Measurements from ENCODE around the gene RPS15. TPM values are rescaled to one million over a fixed set of nuclear protein-coding genes. Genes with fewer than 3 reads are reported as not detected.

The RPS15 gene
- total and polyA plus RNA-seq, 9 of the 15 experiments (the other 6 are each of a cell fraction or from before 2014, with no cell fraction given), result 605 to 2,791 (median 957) TPM

DNA sequence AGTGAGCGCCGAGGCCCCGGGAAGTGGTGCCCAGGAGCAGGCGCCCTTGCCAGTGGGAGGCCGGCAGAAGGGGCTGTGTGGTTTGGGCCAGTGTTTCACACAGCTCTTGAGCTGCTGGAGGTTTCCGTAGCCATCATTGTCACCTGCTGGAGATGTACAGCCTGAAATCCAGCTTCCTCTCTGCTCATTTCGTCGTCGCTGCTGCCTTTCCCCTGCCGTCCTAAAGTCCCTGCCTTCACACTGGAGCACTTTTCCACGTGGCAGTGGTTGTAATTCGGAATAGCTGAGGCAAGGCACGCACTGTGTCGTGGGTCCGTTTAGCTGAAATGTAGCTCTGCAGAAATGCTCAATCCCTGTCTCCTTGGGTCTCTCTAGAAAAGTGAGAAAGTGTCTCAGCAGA, 17.6 kb upstream of the RPS15 start (continued):
- TF ChIP-seq, protein P1, sequence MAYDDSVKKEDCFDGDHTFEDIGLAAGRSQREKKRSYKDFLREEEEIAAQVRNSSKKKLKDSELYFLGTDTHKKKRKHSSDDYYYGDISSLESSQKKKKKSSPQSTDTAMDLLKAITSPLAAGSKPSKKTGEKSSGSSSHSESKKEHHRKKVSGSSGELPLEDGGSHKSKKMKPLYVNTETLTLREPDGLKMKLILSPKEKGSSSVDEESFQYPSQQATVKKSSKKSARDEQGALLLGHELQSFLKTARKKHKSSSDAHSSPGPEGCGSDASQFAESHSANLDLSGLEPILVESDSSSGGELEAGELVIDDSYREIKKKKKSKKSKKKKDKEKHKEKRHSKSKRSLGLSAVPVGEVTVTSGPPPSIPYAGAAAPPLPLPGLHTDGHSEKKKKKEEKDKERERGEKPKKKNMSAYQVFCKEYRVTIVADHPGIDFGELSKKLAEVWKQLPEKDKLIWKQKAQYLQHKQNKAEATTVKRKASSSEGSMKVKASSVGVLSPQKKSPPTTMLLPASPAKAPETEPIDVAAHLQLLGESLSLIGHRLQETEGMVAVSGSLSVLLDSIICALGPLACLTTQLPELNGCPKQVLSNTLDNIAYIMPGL (CRISPR knock-in tag; IDR thresholded peaks at IDR 0.05), result no peak
- TF ChIP-seq HEY1 (CRISPR knock-in tag; IDR thresholded peaks at IDR 0.05; ENCODE audit: borderline replicate concordance) (no peak), NFIC (IDR thresholded peaks at IDR 0.05) (no peak), NR2C2 (CRISPR knock-in tag; IDR thresholded peaks at IDR 0.05) (no peak), NR2C2 (tag; IDR thresholded peaks at IDR 0.05) (no peak), POLR2A (conservative IDR thresholded peaks at IDR 0.05) (0 out of 2 replicates have a peak, but pooled peaks have one; percentile 43), RBM22 (IDR thresholded peaks at IDR 0.05; ENCODE audit: low read depth, low read length, poor library complexity, severe bottlenecking) (peak; percentile 19), RFX5 (IDR thresholded peaks at IDR 0.05; ENCODE audit: low read depth, low read length) (no peak), CREB3L1 (IDR thresholded peaks at IDR 0.05; ENCODE audit: borderline replicate concordance, low read depth) (no peak), POLR2G (IDR thresholded peaks at IDR 0.05; ENCODE audit: low read depth, low read length) (0 out of 2 replicates have a peak, but pooled peaks have one; percentile 49), U2AF2 (optimal IDR thresholded peaks at IDR 0.05; ENCODE audit: low read depth, low read length) (no peak), POLR2AphosphoS5 (IDR thresholded peaks at IDR 0.05; ENCODE audit: control insufficient read depth, insufficient read depth, low read depth, low read length) (no peak), CBFA2T2 (conservative IDR thresholded peaks at IDR 0.05) (no peak), MXD1 (CRISPR knock-in tag; IDR thresholded peaks at IDR 0.05; ENCODE audit: borderline replicate concordance, poor library complexity, severe bottlenecking) (no peak)
- TF ChIP-seq, protein P2, sequence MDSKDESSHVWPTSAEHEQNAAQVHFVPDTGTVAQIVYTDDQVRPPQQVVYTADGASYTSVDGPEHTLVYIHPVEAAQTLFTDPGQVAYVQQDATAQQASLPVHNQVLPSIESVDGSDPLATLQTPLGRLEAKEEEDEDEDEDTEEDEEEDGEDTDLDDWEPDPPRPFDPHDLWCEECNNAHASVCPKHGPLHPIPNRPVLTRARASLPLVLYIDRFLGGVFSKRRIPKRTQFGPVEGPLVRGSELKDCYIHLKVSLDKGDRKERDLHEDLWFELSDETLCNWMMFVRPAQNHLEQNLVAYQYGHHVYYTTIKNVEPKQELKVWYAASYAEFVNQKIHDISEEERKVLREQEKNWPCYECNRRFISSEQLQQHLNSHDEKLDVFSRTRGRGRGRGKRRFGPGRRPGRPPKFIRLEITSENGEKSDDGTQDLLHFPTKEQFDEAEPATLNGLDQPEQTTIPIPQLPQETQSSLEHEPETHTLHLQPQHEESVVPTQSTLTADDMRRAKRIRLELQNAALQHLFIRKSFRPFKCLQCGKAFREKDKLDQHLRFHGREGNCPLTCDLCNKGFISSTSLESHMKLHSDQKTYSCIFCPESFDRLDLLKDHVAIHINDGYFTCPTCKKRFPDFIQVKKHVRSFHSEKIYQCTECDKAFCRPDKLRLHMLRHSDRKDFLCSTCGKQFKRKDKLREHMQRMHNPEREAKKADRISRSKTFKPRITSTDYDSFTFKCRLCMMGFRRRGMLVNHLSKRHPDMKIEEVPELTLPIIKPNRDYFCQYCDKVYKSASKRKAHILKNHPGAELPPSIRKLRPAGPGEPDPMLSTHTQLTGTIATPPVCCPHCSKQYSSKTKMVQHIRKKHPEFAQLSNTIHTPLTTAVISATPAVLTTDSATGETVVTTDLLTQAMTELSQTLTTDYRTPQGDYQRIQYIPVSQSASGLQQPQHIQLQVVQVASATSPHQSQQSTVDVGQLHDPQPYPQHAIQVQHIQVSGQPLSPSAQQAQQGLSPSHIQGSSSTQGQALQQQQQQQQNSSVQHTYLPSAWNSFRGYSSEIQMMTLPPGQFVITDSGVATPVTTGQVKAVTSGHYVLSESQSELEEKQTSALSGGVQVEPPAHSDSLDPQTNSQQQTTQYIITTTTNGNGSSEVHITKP (IDR thresholded peaks at IDR 0.05; ENCODE audit: partially characterized antibody), result no peak
- TF ChIP-seq, protein P3, sequence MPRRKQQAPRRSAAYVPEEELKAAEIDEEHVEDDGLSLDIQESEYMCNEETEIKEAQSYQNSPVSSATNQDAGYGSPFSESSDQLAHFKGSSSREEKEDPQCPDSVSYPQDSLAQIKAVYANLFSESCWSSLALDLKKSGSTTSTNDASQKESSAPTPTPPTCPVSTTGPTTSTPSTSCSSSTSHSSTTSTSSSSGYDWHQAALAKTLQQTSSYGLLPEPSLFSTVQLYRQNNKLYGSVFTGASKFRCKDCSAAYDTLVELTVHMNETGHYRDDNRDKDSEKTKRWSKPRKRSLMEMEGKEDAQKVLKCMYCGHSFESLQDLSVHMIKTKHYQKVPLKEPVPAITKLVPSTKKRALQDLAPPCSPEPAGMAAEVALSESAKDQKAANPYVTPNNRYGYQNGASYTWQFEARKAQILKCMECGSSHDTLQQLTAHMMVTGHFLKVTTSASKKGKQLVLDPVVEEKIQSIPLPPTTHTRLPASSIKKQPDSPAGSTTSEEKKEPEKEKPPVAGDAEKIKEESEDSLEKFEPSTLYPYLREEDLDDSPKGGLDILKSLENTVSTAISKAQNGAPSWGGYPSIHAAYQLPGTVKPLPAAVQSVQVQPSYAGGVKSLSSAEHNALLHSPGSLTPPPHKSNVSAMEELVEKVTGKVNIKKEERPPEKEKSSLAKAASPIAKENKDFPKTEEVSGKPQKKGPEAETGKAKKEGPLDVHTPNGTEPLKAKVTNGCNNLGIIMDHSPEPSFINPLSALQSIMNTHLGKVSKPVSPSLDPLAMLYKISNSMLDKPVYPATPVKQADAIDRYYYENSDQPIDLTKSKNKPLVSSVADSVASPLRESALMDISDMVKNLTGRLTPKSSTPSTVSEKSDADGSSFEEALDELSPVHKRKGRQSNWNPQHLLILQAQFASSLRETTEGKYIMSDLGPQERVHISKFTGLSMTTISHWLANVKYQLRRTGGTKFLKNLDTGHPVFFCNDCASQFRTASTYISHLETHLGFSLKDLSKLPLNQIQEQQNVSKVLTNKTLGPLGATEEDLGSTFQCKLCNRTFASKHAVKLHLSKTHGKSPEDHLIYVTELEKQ (CRISPR knock-in tag; IDR thresholded peaks at IDR 0.05), result no peak

Measured in K562 (cell line).